HG03469 (cell line): ENCODE measurements around the gene GADL1.

ENCODE experiments used
- ATAC-seq: cut with Tn5 transposase; IDR thresholded peaks from one replicate; pipeline ENCODE4 v1.9.1; 2021; ENCODE audit warnings: mild to moderate bottlenecking, moderate library complexity, moderate number of reproducible peaks; ENCODE audit not compliant: unreplicated experiment

The GADL1 gene

DNA sequence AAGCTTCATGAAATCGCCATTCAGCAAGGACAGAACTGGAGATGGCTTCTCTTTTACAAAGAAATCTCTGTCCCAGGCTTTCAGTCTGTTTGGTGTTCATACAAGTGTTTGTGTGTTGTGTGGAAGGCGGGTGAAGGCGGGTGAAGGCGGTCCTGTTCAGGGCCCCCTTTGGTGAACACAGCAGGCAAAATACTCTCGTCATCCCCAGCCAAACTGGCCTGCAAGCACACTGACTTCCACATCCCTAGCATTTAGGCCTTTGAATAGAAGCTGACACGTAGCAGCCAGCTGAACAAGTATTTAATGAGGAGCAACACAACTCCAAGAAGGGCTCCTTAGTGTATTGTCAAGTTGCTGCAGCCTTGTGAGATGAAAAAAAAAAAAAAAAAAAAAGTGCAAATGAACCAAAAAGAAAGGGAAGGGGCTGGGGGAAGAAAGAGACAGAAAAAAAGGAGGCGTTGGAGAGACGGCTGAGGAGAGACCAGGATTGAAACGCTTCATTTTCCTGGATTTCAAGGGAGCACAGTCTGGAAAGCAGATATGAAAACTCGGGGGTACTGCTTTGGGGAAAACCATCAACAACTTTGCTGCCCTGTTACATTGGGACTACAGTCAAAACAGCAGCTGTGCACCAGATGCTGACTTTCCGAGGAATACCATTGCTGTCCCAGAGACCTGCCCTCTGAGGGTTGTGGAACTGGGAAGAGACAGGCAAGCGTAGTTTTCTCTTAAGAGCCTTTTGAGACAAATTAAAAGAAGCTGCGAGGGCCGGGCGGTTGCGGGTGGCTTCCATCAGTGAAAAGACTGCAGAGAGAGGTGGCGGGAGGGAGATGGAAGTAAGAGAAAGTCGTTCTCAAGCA, 213.4 kb downstream of the GADL1 start:
- no peak for ATAC-seq

- ATAC-seq: no peak
These were observed 215.4 kb downstream of the GADL1 start for GRCh38 chr3:30679045-30679444.

- no peak for ATAC-seq
These were observed 217.1 kb downstream of the GADL1 start for GRCh38 chr3:30677347-30677685.

GRCh38 chr3:30676424-30677346, 217.8 kb downstream of the GADL1 start:
- no peak for ATAC-seq
